Caco-2 (cell line): ENCODE data around the gene GRK2. TPM values are rescaled to one million over a fixed set of nuclear protein-coding genes. Genes with fewer than 3 reads are reported as not detected.

Experiments used
- BruUV-seq: library from RNA; stranded (reverse); fragments of 400-500 nt; replicated peaks from 2 replicates; lab custom pipeline; 2021; lab: Mats Ljungman, UMichigan
- CTCF ChIA-PET: fragments of 300-600 bp; sonication (Branson Sonifier 250); formaldehyde crosslinking; loops from one replicate; lab custom pipeline; 2022; ENCODE audit warnings: antibody characterized with exemption; lab: Charles Lee
- POLR2A ChIA-PET: fragments of 300-600 bp; sonication (Branson Sonifier 250); formaldehyde crosslinking; loops from one replicate; lab custom pipeline; 2022; ENCODE audit warnings: antibody characterized with exemption; lab: Charles Lee
- DNase-seq, 2 experiments: peaks; one replicate each; pipeline versions ENCODE4 v3.0.0 to v3.0.0-alpha.2; 2020 to 2022
- H3K27me3 ChIP-seq: replicated peaks from 2 replicates; pipeline ENCODE4 v1.6.0; 2011; ENCODE audit warnings: low read length; ENCODE audit not compliant: control insufficient read depth, insufficient read depth
- H3K36me3 ChIP-seq: 2 replicates; pipeline ENCODE4 v1.5.1; 2011; ENCODE audit warnings: low read length; ENCODE audit not compliant: control insufficient read depth, insufficient read depth
- H3K4me1 ChIP-seq: fragments of 250-450 bp; sonication (Bioruptor Pico); 2 replicates; pipeline ENCODE4 v1.5.1; 2020; ENCODE audit warnings: mild to moderate bottlenecking
- H3K4me3 ChIP-seq: 2 replicates; pipeline ENCODE4 v1.5.1; 2011; ENCODE audit warnings: low read depth, mild to moderate bottlenecking, control low read depth, low read length
- H3K9me3 ChIP-seq: fragments of 250-450 bp; sonication (Bioruptor Pico); 2 replicates; pipeline ENCODE4 v1.5.1; 2020; ENCODE audit warnings: mild to moderate bottlenecking, moderate library complexity
- H3K27ac Mint-ChIP-seq: one replicate; pipeline ENCODE4 v1.8.0; 2022; ENCODE audit warnings: mixed read lengths; ENCODE audit not compliant: unreplicated experiment
- H3K27me3 Mint-ChIP-seq: one replicate; pipeline ENCODE4 v1.8.0; 2022; ENCODE audit warnings: mixed read lengths; ENCODE audit not compliant: insufficient read depth, unreplicated experiment
- H3K36me3 Mint-ChIP-seq: one replicate; pipeline ENCODE4 v1.8.0; 2022; ENCODE audit warnings: mild to moderate bottlenecking, mixed read lengths; ENCODE audit not compliant: insufficient read depth, unreplicated experiment
- H3K4me1 Mint-ChIP-seq: one replicate; pipeline ENCODE4 v1.8.0; 2022; ENCODE audit warnings: low read depth, mixed read lengths; ENCODE audit not compliant: unreplicated experiment
- H3K4me3 Mint-ChIP-seq: one replicate; pipeline ENCODE4 v1.8.0; 2022; ENCODE audit warnings: mild to moderate bottlenecking, moderate library complexity, mixed read lengths; ENCODE audit not compliant: unreplicated experiment
- H3K9me3 Mint-ChIP-seq: one replicate; pipeline ENCODE4 v1.8.0; 2022; ENCODE audit warnings: mixed read lengths; ENCODE audit not compliant: unreplicated experiment
- intact Hi-C: fragments of 100-400 bp; cut with micrococcal nuclease; formaldehyde crosslinking; loops from one replicate; pipeline ENCODE4 v1.10.0; 2022; ENCODE audit not compliant: unreplicated experiment
- total RNA-seq: library from RNA; stranded (reverse); gene quantifications from 2 replicates; pipeline ENCODE4 v1.2.3, GENCODE V29; 2022
- TF ChIP-seq, protein P1 (sequence below), 2 experiments: fragments of 200-600 bp in 1 of 2; IDR thresholded peaks; 1 replicate in 1 of 2; 2 replicates in 1 of 2; pipeline versions ENCODE4 v1.5.1 to v1.8.0; 2011 to 2022; ENCODE audit warnings: antibody characterized with exemption in 1 of 2, control low read depth in 1 of 2, inconsistent platforms in 1 of 2, low read depth in 1 of 2, low read length in 1 of 2, mild to moderate bottlenecking in 1 of 2, moderate library complexity in 1 of 2; ENCODE audit not compliant: insufficient read depth in 1 of 2, severe bottlenecking in 1 of 2, unreplicated experiment in 1 of 2

GRK2 gene
- total RNA-seq, 1 experiment from 2014 or later = 120 TPM

DNA sequence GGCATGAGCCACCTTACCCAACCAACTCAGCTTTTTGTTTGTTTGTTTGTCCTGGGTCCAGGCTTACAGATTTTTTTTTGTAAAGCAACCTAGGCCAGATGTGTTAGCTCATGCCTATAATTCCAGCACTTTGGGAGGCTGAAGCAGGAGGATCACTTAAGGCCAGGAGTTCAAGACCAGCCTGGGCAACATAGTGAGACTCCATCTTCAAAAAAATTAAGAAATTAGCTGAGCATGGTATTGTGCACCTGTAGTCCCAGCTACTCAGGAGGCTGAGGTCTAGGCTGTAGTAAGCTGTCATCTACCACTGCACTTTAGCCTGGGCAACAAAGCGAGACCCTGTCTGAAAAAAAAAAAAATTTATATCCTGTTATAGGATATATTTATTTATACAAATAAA lies 28.7 kb upstream of the GRK2 start:
- H3K4me1 Mint-ChIP-seq = peaks cover 41% of the 10 kb centered on the region
- BruUV-seq = no TSS peak
- Histone ChIP-seq H3K4me1 (peaks cover 26% of the 10 kb centered on the region), H3K36me3 (no peaks in the 10 kb centered on the region), H3K27me3 (no peaks in the 10 kb centered on the region), H3K9me3 (no peaks in the 10 kb centered on the region), H3K4me3 (no peak overlapping the region)
- H3K9me3 Mint-ChIP-seq = no peaks in the 10 kb centered on the region
- no peak for DNase-seq
- ChIA-PET POLR2A (interaction anchor here (0.7 kb wide), 1 partner anchor 92 kb away, joined by 5 read pairs; no protein-coding TSS in a partner anchor), CTCF (no interaction called here)
- H3K27ac Mint-ChIP-seq = no peak overlapping the region
- H3K36me3 Mint-ChIP-seq = peaks cover 58% of the 10 kb centered on the region
- H3K27me3 Mint-ChIP-seq = no peaks in the 10 kb centered on the region
- TF ChIP-seq, protein P1, sequence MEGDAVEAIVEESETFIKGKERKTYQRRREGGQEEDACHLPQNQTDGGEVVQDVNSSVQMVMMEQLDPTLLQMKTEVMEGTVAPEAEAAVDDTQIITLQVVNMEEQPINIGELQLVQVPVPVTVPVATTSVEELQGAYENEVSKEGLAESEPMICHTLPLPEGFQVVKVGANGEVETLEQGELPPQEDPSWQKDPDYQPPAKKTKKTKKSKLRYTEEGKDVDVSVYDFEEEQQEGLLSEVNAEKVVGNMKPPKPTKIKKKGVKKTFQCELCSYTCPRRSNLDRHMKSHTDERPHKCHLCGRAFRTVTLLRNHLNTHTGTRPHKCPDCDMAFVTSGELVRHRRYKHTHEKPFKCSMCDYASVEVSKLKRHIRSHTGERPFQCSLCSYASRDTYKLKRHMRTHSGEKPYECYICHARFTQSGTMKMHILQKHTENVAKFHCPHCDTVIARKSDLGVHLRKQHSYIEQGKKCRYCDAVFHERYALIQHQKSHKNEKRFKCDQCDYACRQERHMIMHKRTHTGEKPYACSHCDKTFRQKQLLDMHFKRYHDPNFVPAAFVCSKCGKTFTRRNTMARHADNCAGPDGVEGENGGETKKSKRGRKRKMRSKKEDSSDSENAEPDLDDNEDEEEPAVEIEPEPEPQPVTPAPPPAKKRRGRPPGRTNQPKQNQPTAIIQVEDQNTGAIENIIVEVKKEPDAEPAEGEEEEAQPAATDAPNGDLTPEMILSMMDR (IDR thresholded peaks at IDR 0.05; ENCODE audit: insufficient read depth in 1 of 2, low read depth in 1 of 2, low read length in 1 of 2, severe bottlenecking in 1 of 2, unreplicated experiment in 1 of 2) = no peak
- H3K4me3 Mint-ChIP-seq = no peak overlapping the region
- intact Hi-C loops = no loop called here

DNA sequence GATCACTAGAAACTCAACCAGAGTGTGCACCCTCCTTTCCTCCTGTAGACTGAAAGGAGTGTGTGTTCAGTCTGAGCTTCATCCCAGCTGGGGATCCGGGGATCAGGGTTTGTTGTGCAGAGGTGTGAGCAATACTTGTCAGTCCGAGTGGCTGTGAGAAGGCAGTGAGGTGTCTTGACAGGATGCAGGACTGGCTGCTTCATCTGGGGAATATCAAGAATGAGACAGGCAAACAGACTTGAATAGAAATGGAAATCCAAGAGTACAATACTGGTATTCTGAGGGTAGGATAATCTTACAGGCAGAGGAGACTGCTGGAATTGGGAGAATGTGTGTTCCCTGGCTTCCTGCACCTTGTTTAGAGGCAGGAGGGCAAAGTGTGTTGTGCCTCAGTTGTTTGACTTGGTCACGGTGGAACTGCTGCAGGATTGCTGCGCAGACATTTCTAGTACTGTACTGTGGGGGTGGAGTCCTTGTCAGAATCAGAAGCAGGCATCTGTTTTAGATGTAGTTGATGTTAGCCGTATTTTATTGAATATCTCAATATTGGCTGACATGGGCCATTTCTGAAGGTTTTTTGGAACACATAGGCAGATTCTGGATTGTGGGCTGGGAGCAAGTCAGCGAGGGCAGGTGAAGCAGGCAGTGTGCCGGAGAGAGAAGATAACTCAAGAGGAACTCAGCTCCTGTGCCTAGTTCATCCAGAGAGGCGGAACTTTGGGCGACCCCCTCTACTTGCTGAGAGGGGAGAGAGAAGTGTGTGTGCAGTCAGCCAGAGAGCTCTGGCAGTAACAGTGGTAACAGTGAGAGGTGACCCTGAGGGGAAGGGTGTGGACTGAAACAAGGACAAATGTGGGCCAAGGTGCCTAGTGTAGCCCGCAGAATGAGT lies 27.1 kb upstream of the GRK2 start:
- intact Hi-C loops = loop anchor here (2.0 kb wide), 4 partner anchors 24 to 184 kb away; partner anchors contain the start of genes ANKRD13D and KDM2A
- peak overlapping the region; percentile 14 for H3K4me3 ChIP-seq
- DNase-seq = no peak
- ChIA-PET CTCF (interaction anchor here (0.6 to 3.5 kb wide), 26 partner anchors 9 to 1908 kb away, joined by 3 to 22 read pairs (median 4); partner anchors contain the start of genes ANKRD13D, DPP3, KDM2A and PPP1CA), POLR2A (interaction anchor here (0.6 to 2.7 kb wide), 33 partner anchors 8 to 1234 kb away, joined by 3 to 49 read pairs (median 3); partner anchors contain the start of genes ANKRD13D, KDM2A, MRPL11 and PC)
- TF ChIP-seq, protein P1 (IDR thresholded peaks at IDR 0.05; ENCODE audit: insufficient read depth in 1 of 2, low read depth in 1 of 2, low read length in 1 of 2, severe bottlenecking in 1 of 2, unreplicated experiment in 1 of 2) = no peak
- H3K9me3 ChIP-seq = no peaks in the 10 kb centered on the region
- peaks cover 36% of the 10 kb centered on the region for H3K4me1 Mint-ChIP-seq
- H3K36me3 ChIP-seq = 0 out of 2 replicates have a peak, but pooled peaks cover 1% of the 10 kb centered on the region
- TSS peak; percentile 38 for BruUV-seq
- H3K27me3 Mint-ChIP-seq = no peaks in the 10 kb centered on the region
- peaks cover 58% of the 10 kb centered on the region for H3K36me3 Mint-ChIP-seq
- H3K27ac Mint-ChIP-seq = peak overlapping the region; percentile 98
- H3K4me1 ChIP-seq = peaks cover 30% of the 10 kb centered on the region
- H3K4me3 Mint-ChIP-seq = peak overlapping the region; percentile 96
- H3K9me3 Mint-ChIP-seq = no peaks in the 10 kb centered on the region
- H3K27me3 ChIP-seq = no peaks in the 10 kb centered on the region
